ENCODE measurements around the gene BCL2L11. TPM values are rescaled to one million over a fixed set of nuclear protein-coding genes. Genes with fewer than 3 reads are reported as not detected.
A peak's percentile ranks its signal among the peaks of the same experiment; 100 is the strongest.

Gene BCL2L11
- total RNA-seq, 1 donor from 2014 or later, result 18.9 TPM

GRCh38 chr2:111198701-111199100, 78.0 kb downstream of the BCL2L11 start:
- DNase-seq, result no peak

DNA sequence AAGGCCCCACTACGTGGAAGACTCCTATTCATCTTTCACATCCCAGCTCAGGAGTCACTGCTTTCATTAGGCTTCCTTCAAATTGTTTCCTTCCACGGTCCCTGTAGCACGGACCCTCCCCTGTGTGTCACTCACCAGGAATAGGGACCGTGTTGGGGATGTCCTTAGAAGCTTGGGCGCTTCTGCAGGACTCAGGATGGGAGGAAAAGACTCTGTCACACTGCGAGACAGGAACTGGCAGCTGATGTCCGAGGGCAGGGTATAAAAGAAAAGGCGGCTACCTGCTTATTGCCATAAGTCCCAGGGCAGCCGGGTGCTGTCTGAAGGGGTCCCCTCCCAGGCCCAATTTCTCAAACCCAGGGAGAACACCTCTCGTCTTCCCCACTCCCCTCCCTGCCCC, 79.1 kb downstream of the BCL2L11 start:
- DNase-seq, result no peak

DNA sequence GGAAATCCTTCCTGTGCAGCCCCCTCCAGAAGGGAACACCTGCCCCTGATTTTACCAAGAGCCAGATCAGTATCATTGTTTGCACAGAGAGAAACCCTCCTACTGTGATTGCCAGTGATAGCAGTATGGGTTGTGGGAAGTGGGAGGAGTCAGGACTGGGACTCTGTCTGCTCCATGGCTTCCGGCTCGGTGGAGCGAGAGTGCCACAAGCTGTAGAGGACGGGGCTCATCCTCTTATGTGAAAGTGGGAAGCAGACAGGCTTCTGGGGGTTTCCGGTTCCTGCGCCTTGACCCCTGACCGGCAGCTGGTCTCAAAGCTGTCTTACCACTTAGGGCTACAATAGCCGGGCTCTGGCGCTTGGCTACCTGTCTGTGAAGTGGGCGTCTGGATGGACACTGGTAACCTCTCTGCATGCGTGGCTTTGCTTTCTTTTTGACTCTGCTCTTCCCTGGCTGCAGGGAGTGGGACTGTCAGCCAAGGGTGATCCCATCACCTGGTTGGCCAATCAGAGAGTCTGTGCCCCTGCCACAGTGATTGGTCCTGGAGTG, 79.7 kb downstream of the BCL2L11 start:
- DNase-seq, result peak; percentile 18

GRCh38 chr2:111201214-111201613, 80.5 kb downstream of the BCL2L11 start:
- DNase-seq, result no peak

GRCh38 chr2:111202266-111203040, 81.7 kb downstream of the BCL2L11 start:
- peak; percentile 59 for DNase-seq

GRCh38 chr2:111204706-111205105, 84.0 kb downstream of the BCL2L11 start:
- no peak for DNase-seq

DNA sequence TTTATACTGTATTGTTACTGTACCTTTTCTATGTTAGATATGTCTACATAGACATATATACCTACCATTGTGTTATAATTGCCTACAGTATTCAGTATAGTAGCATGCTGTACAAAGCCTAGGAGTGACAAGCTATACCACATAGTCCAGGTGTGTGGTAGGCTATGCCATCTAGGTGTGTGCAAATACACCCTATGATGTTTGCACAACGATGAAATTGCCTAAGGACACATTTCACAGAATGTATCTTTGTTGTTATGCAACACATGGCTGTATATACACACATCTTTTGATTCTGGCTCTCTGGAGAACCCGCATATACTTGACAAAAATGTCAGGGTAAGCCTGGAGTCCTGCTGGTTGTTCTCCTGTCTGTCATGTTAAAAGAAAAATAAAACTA, 85.1 kb downstream of the BCL2L11 start:
- no peak for DNase-seq

DNA sequence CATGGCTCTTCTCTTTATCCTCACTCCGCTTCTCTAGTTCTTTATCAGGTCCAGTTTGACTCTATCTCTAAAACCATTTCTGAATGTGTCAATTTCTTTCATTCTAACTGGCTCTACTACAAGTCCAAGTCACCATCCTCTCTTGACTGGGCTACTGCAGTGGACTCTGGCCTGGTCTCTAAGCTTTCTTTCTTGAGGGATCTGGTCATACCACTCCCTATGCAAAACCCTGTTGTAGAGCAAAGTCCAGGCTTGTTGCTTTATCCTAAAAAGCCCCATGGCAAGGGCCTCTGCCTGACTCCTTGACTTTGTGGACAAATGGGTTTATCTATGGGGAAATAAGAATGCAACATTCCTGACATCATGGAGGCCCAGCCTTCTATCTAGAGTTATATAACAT, 87.1 kb downstream of the BCL2L11 start:
- DNase-seq, result no peak

GRCh38 chr2:111208639-111209038, 87.9 kb downstream of the BCL2L11 start:
- no peak for DNase-seq

- no peak for DNase-seq
Observed at GRCh38 chr2:111209045-111209514, 88.4 kb downstream of the BCL2L11 start.

DNA sequence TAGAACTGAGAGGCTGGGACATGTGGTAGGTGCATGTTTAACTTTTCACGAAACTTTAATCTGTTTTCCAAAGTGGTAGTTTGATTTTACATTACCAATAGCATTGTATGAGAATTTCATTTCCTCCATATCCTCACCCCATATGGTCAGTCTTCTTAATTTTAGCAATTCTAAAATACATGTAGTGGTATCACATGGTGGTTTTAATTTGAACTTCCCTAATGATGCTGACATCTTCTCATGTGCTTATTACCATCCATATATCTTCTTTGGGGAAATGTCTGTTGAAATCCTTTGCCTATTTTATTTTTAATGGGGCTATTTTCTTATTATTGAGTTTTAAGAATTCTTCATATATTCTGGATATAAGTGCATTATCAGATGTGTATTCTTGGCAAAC, 89.3 kb downstream of the BCL2L11 start:
- DNase-seq, result no peak

DNA sequence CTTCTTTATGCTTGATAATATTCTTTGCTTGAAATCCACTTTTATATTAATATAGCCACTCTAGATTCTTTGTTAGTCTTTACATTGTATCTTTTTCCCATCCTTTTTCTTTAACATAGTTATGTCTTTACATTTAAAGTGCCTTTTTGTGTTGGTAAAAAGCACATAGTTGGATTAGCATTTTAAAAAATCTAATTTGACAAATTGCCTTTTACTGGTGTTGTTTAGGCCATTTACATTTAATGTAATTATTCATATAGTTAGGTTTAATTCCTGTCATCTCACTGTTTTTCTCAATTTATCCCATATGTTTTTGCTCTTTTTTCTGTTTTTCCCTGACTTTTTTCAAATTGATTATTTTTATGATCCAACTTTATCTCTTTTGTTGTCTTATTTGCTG, 93.2 kb downstream of the BCL2L11 start:
- no peak for DNase-seq

- DNase-seq, result no peak
Observed at GRCh38 chr2:111216811-111217652, 96.3 kb downstream of the BCL2L11 start.

Measured in dermis blood vessel endothelial cell (primary cell).